Neural crest cell (in vitro differentiated cells): Measurements from ENCODE around the gene HSF2BP. TPM values are rescaled to one million over a fixed set of nuclear protein-coding genes. Genes with fewer than 3 reads are reported as not detected.
"Not testable (repeated sequence)": the region's sequence is repeated elsewhere in the genome, so short reads cannot be mapped to it uniquely, and the experiment has no call there.

Source experiments
- DNase-seq: peaks from one replicate; pipeline ENCODE4 v3.0.0; 2021; ENCODE audit warnings: low read depth, mixed read lengths, low spot score
- H3K27ac Mint-ChIP-seq: one replicate; pipeline ENCODE4 v1.8.0; 2021; ENCODE audit warnings: mild to moderate bottlenecking, mixed read lengths; ENCODE audit not compliant: unreplicated experiment
- H3K27me3 Mint-ChIP-seq: 2 replicates; pipeline ENCODE4 v1.8.0; 2021; ENCODE audit warnings: low read depth, mild to moderate bottlenecking, mixed read lengths
- H3K36me3 Mint-ChIP-seq: 2 replicates; pipeline ENCODE4 v1.8.0; 2021; ENCODE audit warnings: low read depth, mild to moderate bottlenecking, mixed read lengths
- H3K4me1 Mint-ChIP-seq: 2 replicates; pipeline ENCODE4 v1.8.0; 2021; ENCODE audit warnings: mixed read lengths
- H3K4me3 Mint-ChIP-seq: one replicate; pipeline ENCODE4 v1.8.0; 2021; ENCODE audit warnings: mild to moderate bottlenecking, mixed read lengths
- H3K9me3 Mint-ChIP-seq: 2 replicates; pipeline ENCODE4 v1.8.0; 2021; ENCODE audit warnings: mixed read lengths
- total RNA-seq: library from RNA; stranded (reverse); gene quantifications from 2 replicates; pipeline ENCODE4 v1.2.1, GENCODE V29; 2021

The HSF2BP gene
- total RNA-seq, 1 donor from 2014 or later = 2.3 TPM

DNA sequence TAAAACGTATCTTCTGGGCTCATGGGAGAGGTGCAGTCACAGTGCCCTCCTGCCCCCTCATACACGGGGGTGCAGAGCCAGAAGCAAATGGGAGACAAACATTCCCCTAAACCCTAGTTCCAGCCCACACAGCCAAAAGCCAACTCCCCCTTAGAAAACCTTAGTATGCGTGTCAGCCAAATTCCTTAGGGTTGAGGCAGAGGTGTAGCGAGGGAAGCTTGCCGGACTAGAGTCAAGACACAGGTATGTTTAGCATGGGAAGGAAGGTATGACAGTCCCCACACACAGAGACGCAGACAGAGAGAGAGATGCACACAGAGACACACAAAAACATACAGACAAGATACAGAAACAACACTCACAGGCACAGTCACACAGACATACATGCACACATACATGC is 141.6 kb downstream of the HSF2BP start:
- H3K4me3 Mint-ChIP-seq, DNase-seq, H3K27me3 Mint-ChIP-seq, H3K27ac Mint-ChIP-seq, H3K9me3 Mint-ChIP-seq, H3K36me3 Mint-ChIP-seq, H3K4me1 Mint-ChIP-seq: not testable (repeated sequence)

GRCh38 chr21:43516860-43517627 is 142.2 kb downstream of the HSF2BP start:
- not testable (repeated sequence) for H3K4me1 Mint-ChIP-seq, H3K36me3 Mint-ChIP-seq, H3K27me3 Mint-ChIP-seq, DNase-seq, H3K27ac Mint-ChIP-seq, H3K4me3 Mint-ChIP-seq, H3K9me3 Mint-ChIP-seq

- DNase-seq, H3K4me1 Mint-ChIP-seq, H3K27me3 Mint-ChIP-seq, H3K9me3 Mint-ChIP-seq, H3K27ac Mint-ChIP-seq, H3K4me3 Mint-ChIP-seq, H3K36me3 Mint-ChIP-seq: not testable (repeated sequence)
Measured at GRCh38 chr21:43516295-43516847, 142.9 kb downstream of the HSF2BP start.

DNA sequence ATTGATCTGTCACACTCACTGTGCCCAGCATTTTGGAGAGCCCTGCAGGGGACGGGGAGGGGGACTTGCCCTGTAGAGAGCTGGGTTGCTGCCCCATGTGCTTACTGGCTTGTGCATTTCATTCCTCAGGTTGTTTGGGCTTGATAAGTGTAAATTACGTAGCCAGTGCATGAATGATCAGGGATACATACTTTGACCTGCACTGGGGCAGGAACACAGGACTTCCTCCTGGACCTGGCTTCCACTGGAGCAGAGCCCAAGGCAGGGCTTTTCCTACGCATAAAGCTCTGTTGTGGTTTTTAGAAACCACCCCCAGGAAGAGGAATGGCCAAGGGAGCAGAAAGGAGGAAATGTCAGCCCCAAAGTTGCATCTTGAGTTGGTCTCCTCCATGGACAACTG is 144.5 kb downstream of the HSF2BP start:
- H3K4me3 Mint-ChIP-seq, H3K27me3 Mint-ChIP-seq: not testable (repeated sequence)

GRCh38 chr21:43513023-43513422 is 146.3 kb downstream of the HSF2BP start:
- H3K4me1 Mint-ChIP-seq, H3K27ac Mint-ChIP-seq, H3K9me3 Mint-ChIP-seq, H3K4me3 Mint-ChIP-seq, H3K27me3 Mint-ChIP-seq, DNase-seq, H3K36me3 Mint-ChIP-seq: not testable (repeated sequence)

More for the DNA sequence above, 144.5 kb downstream of the HSF2BP start:
- not testable (repeated sequence) for H3K4me1 Mint-ChIP-seq, H3K9me3 Mint-ChIP-seq, H3K36me3 Mint-ChIP-seq, H3K27ac Mint-ChIP-seq, DNase-seq

DNA sequence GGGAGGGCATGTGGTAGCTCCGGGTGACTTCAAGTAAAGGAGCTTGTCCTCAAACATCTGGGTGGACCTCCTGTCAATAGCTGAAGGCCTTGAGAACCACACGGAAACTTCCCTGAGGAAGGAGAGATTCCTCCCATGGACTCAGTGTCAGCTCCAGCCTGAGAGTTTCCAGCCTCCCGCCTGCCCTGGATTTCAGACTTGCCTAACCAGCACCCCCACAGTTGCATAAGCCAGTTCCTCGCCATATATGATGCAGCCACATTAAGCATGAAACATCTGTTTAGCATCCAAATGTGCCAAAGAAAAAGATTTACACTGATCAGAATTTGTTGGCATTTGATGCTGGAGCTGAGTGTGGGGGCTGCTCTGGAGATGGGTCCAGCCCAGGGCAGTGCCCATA is 148.1 kb downstream of the HSF2BP start:
- DNase-seq, H3K9me3 Mint-ChIP-seq, H3K27me3 Mint-ChIP-seq, H3K36me3 Mint-ChIP-seq, H3K27ac Mint-ChIP-seq, H3K4me1 Mint-ChIP-seq, H3K4me3 Mint-ChIP-seq: not testable (repeated sequence)

GRCh38 chr21:43510669-43511068 is 148.6 kb downstream of the HSF2BP start:
- DNase-seq, H3K27ac Mint-ChIP-seq, H3K36me3 Mint-ChIP-seq, H3K27me3 Mint-ChIP-seq, H3K4me1 Mint-ChIP-seq, H3K9me3 Mint-ChIP-seq, H3K4me3 Mint-ChIP-seq: not testable (repeated sequence)

- DNase-seq, H3K27me3 Mint-ChIP-seq, H3K36me3 Mint-ChIP-seq, H3K27ac Mint-ChIP-seq, H3K4me1 Mint-ChIP-seq, H3K4me3 Mint-ChIP-seq, H3K9me3 Mint-ChIP-seq: not testable (repeated sequence)
Measured at GRCh38 chr21:43503892-43504291, 155.4 kb downstream of the HSF2BP start.

- not testable (repeated sequence) for H3K4me1 Mint-ChIP-seq, H3K27me3 Mint-ChIP-seq, DNase-seq, H3K4me3 Mint-ChIP-seq, H3K9me3 Mint-ChIP-seq, H3K36me3 Mint-ChIP-seq, H3K27ac Mint-ChIP-seq
Measured at GRCh38 chr21:43503075-43503750, 156.1 kb downstream of the HSF2BP start.

GRCh38 chr21:43502407-43503071 is 156.7 kb downstream of the HSF2BP start:
- not testable (repeated sequence) for H3K27ac Mint-ChIP-seq, H3K4me1 Mint-ChIP-seq, H3K9me3 Mint-ChIP-seq, DNase-seq, H3K27me3 Mint-ChIP-seq, H3K4me3 Mint-ChIP-seq, H3K36me3 Mint-ChIP-seq

- H3K36me3 Mint-ChIP-seq, H3K4me3 Mint-ChIP-seq, DNase-seq, H3K27me3 Mint-ChIP-seq, H3K4me1 Mint-ChIP-seq, H3K27ac Mint-ChIP-seq, H3K9me3 Mint-ChIP-seq: not testable (repeated sequence)
Measured at GRCh38 chr21:43498924-43499323, 160.4 kb downstream of the HSF2BP start.

DNA sequence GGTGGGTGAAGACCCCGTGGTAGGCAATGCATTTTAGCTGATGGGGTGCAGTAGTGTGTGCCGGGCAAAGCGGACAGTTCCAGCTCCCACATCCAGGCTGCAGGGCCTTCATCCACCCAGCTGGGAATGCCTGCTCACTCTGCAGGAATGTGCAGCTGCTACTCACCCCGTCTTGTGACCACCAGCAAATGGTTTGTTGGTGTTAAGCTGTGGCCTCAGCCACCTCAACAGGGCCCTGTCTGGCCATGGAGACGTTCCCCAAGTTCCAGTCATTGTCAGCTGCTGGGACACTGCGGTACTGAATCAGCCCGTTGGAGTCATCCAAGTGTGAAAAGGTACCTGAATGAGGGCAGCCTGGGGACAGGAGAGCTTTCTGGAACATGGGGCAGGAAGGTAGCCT is 161.2 kb downstream of the HSF2BP start:
- H3K4me1 Mint-ChIP-seq, H3K9me3 Mint-ChIP-seq, H3K27me3 Mint-ChIP-seq, DNase-seq, H3K4me3 Mint-ChIP-seq, H3K27ac Mint-ChIP-seq, H3K36me3 Mint-ChIP-seq: not testable (repeated sequence)

- not testable (repeated sequence) for H3K27me3 Mint-ChIP-seq, H3K36me3 Mint-ChIP-seq, H3K27ac Mint-ChIP-seq, H3K4me1 Mint-ChIP-seq, H3K9me3 Mint-ChIP-seq, H3K4me3 Mint-ChIP-seq, DNase-seq
Measured at GRCh38 chr21:43494279-43495012, 164.8 kb downstream of the HSF2BP start.
